ENCODE measurements around the gene PSKH1. TPM values are rescaled to one million over a fixed set of nuclear protein-coding genes. Genes with fewer than 3 reads are reported as not detected.
A peak's percentile ranks its signal among the peaks of the same experiment; 100 is the strongest.

The PSKH1 gene
- polyA plus RNA-seq (ENCODE audit: insufficient read length in 12 of 12): 10 to 100 TPM in 11 of 12 donors, not detected in 1; 15.6 to 32.5 (median 21.0) TPM
- long read RNA-seq, donor 1, transcript PSKH1-202 (2 exons, 1,509 nt): major isoform, 5 of 11 reads
- long read RNA-seq, donor 1, partial matches to known transcripts: 5 of 11 reads
- long read RNA-seq, donor 1, other reads (novel, unspliced or antisense): 0 of 11 reads
- long read RNA-seq, donor 2, partial matches to known transcripts: 0 of 5 reads
- long read RNA-seq, donor 2, other reads (novel, unspliced or antisense): 0 of 5 reads
- long read RNA-seq, donor 3, transcript PSKH1-201 (3 exons, 3,481 nt): major isoform, 5 of 7 reads
- long read RNA-seq, donor 3, partial matches to known transcripts: 0 of 7 reads
- long read RNA-seq, donor 3, other reads (novel, unspliced or antisense): 0 of 7 reads
- long read RNA-seq, donor 4, partial matches to known transcripts: 0 of 6 reads
- long read RNA-seq, donor 4, other reads (novel, unspliced or antisense): 0 of 6 reads
- long read RNA-seq, donor 5, transcript PSKH1-201 (3 exons, 3,481 nt): major isoform, 12 of 14 reads
- long read RNA-seq, donor 5, partial matches to known transcripts: 0 of 14 reads
- long read RNA-seq, donor 5, other reads (novel, unspliced or antisense): 0 of 14 reads
- long read RNA-seq, donor 6, partial matches to known transcripts: 0 of 4 reads
- long read RNA-seq, donor 6, other reads (novel, unspliced or antisense): 0 of 4 reads
- long read RNA-seq, donor 7, partial matches to known transcripts: 0 of 6 reads
- long read RNA-seq, donor 7, other reads (novel, unspliced or antisense): 0 of 6 reads
- long read RNA-seq, donor 8, transcript PSKH1-202 (2 exons, 1,509 nt): major isoform, 6 of 11 reads
- long read RNA-seq, donor 8, transcript PSKH1-201 (3 exons, 3,481 nt): minor isoform, 5 of 11 reads
- long read RNA-seq, donor 8, partial matches to known transcripts: 0 of 11 reads
- long read RNA-seq, donor 8, other reads (novel, unspliced or antisense): 0 of 11 reads
- long read RNA-seq, donor 9, partial matches to known transcripts: 0 of 6 reads
- long read RNA-seq, donor 9, other reads (novel, unspliced or antisense): 0 of 6 reads
- long read RNA-seq, donor 10, transcript PSKH1-201 (3 exons, 3,481 nt): major isoform, 5 of 7 reads
- long read RNA-seq, donor 10, partial matches to known transcripts: 0 of 7 reads
- long read RNA-seq, donor 10, other reads (novel, unspliced or antisense): 0 of 7 reads
- long read RNA-seq, donor 11, partial matches to known transcripts: 19 of 72 reads
- long read RNA-seq, donor 11, other reads (novel, unspliced or antisense): 48 of 72 reads

DNA sequence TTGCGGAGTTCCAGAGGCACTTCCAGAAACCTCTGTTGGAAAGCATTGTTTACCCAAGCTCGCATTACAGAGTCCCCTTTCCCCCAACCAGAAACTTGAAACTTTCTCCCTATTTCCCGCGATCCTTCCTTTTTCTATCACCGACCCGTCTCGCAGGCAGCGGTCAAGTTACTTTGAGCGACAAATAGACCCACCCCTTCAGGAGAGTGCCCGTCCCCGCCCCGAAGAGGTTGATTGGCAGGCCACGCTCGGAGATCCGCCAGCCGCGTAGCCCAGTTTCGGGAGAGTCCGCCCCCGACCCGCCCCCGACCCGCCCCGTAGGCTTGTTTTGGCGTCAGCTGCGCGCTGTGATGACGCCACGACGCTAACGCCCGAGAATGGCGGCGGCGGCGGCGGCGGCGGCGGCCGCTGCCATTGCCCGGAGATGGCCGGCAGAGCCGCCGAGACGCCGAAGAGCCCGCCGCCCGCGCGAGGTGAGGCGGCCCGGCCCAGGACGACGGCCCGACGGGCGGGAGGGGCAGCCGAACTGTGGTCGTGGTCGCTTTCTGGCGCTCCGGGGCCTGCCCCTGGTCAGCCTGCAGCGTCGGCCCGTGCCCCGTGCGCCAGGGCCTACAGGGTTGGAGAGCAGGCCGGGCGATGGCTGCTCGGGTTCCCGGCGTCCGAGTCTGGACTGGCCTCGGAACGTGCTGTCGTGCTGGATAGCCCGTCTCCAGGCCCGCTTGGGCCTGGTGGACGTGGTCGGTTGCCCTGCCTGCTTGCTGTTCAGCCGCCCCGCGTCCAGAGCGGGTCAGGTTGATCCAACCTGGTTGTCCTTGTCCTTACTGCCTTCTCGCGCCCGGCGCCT is at the start of gene PSKH1:
Gene PSKH1, plus strand, starts transcription at position 356 of the 844 bp plus-strand sequence. CDS start 15,496 bp downstream, outside the sequence.
- peak; percentile 95 for DNase-seq

DNA sequence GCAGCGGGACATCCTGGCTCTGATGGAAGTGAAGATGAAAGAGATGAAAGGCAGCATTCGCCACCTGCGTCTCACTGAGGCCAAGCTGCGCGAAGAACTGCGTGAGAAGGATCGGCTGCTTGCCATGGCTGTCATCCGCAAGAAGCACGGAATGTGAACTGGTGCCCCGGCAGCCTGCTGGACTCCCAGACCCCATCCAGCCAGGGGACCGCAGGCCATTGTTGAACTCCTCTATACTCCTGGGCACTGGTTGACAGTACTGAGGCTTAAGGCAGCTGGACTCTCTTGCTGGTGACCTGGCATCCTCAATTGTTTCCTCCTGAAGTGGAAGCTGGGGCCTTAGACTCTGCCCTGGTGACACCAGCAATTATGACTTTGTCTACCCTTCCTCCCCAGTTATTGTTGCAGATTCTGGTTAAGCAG is 49.7 kb upstream of the PSKH1 start:
- DNase-seq: no peak

DNA sequence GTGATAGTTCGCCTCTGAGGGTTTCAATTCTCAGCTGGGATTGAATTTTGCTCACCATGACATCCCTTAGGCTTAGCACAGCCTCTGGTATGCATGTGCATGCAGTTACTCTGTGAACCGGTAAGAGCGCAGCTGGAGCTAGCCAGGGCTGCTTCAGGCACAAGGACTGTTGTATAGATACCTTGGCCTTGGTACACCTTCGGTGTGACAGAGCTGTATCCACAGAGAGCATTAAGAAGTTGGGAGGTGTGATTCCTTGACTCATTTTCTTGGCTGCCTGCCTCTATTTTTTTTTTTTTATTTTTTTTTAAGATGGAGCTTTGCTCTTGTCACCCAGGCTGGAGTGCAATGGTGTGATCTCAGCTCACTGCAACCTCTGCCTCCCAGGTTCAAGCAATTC is 48.6 kb upstream of the PSKH1 start:
- DNase-seq: no peak

DNA sequence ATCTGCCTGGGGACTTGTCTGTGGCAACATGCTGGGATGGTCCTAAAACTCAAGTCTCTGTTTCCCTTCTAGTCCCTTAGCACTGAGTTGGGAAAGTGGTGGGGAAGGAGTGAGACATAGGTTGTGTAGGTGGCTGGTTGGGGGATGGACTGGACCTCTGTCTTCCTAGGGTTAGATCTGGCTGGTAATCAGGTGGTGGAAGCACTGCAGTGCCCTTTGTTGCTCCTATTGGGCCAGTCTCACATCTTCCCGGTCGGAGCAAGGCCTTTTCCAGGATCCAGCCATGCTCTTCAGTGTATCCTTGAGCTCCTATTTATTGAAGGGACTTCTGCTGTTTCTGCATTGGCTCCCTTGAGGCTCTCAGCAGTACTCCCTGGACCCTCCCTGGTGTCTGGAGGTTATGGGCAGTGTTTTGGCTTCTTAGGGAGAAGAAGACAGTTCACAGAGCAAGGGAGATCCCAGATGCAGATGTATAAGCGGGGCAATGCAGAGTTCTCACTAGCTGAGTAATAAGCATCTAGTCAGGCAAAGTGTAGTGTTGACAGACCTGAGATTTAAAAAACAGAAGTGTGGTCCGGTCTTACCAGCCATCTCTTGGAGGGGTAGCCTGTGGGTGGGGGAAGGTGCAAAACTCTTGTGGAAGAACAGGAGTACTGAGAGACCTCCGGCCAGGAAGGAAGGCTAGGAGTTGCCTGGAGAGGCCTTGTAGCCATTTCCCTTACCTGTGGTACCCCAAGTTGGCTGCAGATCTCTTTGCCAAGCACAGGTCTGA is 47.6 kb upstream of the PSKH1 start:
- no peak for DNase-seq

DNA sequence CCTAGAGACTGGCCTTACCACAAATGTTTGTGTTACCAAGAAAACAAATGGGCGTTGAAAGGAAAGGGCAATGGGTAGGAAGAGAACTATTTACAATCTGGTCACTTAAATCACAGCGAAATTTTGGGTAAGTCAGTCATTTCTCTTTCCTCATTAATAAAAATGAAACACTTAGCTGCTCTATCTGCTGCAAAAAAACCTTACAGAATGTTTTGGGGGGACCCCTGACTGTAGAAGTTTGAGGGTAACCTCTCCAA is 47.1 kb upstream of the PSKH1 start:
- DNase-seq: no peak

DNA sequence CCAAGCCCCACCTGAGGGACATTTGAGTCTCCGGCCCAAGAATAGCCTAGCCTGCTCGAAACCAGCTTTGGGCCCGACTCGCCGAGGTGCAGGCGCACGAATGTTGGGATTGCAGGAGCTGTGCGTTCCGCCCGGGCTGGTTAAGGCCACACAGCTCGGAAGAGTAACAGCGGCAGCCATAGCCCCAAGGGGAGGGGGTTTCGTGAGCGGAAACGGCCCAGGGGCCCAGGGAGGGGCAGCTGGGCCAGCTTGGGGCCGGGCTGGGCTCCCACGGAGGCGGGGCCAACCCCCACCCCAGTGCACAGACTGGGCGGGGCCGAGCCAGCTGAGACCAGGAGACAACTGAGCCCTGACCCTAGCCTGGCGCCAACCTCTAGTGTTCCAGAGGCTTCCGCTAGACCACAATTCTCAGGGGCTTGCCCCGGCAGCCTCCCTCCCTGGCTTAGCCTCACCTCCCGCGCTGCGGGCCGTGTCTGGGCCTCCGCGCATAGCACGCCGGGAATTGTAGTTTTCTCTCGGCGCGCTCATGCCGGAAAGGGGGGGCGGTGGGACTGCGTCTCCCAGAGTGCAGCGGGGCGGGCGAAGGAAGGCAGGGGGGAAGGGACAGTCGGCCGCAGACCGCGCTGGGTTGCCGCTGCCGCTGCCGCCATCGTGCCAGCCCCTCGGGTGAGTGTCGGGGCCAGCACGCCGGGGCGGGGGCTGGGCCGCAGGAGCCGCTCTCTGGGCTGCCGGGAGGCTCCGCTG is 46.6 kb upstream of the PSKH1 start, which contains the start of gene NUTF2:
Gene NUTF2, plus strand, starts transcription at position 614 of the 744 bp plus-strand sequence. CDS start 18,198 bp downstream, outside the sequence.
- peak; percentile 97 for DNase-seq

DNA sequence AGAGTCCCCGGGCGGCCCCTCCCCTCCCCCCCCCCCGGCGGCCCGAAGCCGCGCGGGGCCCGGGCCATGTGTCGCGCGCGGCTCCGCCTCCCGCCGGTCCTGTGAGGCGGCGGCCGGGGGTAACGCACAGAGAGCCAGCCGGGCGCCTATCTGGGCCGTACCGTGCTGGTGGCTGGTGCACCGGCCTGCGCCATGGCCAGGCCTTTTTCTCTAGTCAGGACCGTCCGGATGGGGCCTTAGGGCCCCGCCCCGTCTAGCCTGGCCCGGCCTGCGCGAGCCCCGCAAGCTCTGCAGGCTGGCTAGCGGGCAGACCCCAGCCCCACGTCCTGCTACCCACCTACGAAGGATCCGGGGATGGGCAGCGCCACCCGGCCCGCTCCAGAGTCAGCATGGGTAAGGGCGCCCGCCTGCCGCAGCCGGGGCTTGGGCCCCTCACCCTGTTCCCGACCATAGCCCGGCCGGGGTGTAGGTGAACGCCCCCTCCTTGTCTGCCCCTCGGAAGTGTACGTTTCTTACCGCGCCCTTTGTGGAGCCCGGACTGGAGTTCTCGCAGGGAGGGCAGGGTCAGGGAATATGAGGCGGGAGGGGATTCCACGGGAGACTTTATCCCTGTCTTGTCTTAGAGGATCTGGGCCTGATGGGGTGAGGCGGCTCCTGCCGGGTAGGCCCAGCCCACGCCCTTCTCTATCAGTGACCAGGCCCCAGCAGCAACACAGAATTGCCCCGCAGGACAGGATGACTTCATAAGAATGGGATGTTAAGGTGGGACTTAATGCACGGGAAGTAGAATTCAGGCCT is 45.8 kb upstream of the PSKH1 start, which contains the start of gene CENPT:
Gene CENPT, minus strand, starts transcription at position 630 of the 798 bp plus-strand sequence. CDS start 13,834 bp downstream, outside the sequence.
- DNase-seq: no peak

DNA sequence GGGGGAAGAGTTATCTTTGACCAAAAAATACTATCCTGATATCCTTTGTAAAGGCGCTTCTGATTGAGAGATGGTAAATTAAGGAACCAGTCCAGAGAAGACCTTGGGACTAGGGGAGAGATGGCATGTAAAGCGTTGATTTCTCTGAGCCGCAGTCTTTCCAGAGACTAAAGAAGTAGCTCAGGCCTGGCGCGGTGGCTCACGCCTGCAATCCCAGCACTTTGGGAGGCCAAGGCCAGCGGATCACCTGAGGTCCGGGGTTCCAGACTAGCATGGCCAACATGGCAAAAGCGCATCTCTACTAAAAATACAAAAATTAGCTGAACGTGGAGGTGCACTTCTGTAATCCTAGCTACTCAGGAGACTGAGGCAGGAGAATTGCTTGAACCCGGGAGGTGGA is 44.9 kb upstream of the PSKH1 start:
- DNase-seq: no peak

DNA sequence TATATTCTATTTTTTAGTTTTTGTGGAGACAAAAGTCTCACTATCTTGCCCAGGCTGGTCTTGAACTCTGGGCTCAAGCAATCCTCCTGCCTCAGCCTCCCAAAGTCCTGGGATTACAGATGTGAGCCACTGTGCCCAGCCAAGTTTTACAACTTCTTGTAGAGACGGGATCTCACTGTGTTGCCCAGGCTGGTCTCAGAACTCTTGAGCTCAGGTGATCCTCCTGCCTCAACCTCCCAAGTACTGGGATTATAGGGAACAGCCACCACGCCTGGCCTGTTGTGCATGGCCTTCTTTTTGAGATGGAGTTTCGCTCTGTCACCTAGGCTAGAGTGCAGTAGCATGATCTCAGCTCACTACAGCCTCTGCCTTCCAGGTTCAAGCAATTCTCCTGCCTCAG is 39.4 kb upstream of the PSKH1 start:
- DNase-seq: no peak

DNA sequence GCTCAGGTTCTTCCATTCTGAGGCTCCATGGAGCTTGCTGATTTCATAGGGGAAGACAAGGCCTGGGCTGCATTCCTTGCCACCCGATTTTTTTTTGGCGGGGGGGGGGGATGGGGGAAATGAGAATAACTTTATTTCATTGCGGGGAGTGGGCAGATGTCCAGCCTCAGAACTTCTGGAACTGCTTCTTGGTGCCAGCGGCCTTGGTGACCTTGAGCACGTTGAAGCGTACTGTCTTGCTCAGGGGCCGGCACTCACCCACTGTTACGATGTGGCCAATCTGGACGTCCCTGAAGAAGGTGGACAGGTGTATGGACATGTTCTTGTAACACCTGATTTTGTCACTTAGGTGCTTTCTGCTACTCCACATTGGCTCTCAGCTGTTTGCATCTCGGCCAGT is 37.3 kb upstream of the PSKH1 start:
- DNase-seq: no peak

DNA sequence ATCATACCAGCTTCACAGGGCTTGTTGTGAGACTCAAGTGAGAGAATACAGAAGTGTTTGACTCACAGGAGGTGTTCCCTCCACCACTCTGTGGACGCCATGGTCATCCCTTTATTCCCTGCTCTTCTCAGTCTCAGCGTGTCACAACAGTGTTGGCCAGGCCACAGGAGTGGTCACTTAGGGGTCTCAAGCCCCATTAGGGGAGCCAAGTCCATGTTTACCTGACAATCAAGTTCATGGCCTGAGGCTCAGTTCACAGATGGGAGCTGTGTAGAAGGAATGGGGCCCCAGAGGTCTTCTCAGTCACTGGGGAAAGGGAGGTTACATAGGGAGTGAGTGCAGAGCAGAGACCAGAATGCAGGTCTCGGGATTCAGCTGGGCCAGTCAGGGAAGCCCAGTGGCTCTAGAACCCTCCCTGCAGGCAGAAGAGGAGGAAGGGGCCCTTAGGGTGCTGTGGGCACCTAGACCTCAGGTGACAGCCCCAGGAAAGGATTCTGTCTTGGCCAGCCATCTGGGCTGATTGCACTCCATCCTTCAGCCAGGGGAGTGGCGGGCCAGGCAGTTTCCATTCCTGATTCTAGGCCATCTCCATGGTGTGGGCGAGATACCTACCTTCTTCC is 36.0 kb upstream of the PSKH1 start:
- DNase-seq: no peak

DNA sequence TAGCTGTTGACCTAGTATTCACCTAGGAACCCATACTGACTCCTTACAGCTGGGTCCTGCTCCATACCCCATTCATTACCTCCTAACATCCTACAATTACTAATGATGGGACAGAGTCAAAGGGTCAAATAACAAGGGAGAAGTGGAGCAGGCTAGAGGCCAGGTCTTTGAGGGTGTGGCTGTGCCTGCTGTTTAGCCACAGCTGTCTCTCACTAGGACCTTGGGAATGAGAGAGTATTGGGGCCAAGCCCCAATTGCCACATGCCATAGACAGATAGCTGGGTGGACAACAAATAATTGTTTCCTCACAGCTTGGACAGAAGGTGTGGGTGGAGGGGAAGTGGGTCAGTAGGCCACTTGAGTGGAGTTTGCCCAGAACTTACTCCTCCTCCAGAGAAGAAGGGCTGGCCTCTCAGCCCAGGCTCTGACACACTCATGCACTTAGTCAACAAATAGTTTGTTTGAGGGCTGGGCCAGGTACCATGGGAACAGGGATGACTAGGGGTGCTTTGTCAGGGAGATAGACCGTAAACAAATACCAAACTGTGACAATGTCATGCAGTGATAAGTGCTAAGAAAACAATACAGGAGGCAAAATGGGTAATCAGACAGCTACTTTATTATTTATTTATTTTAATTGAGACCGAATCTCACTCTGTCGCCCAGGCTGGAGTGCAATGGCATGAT is 35.4 kb upstream of the PSKH1 start:
- no peak for DNase-seq

DNA sequence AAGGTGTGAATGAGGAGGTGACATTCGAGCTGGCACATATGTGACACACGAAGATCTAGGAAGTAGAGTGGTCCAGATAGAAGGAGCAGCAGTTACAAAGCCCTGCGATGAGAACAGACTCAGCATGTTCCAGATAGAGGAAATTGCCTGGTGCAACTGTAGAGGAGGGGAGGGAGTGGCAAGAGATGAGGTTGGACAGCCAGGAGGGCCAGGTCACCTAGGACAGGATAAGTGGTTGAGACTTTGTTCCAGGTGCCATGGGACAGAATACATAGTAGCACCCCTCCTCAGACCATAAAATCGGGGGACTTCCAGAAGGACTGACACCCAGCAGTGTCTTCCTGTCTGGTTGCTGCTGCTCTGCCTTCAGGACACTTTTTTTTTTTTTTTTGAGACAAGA is 34.6 kb upstream of the PSKH1 start:
- DNase-seq: no peak

DNA sequence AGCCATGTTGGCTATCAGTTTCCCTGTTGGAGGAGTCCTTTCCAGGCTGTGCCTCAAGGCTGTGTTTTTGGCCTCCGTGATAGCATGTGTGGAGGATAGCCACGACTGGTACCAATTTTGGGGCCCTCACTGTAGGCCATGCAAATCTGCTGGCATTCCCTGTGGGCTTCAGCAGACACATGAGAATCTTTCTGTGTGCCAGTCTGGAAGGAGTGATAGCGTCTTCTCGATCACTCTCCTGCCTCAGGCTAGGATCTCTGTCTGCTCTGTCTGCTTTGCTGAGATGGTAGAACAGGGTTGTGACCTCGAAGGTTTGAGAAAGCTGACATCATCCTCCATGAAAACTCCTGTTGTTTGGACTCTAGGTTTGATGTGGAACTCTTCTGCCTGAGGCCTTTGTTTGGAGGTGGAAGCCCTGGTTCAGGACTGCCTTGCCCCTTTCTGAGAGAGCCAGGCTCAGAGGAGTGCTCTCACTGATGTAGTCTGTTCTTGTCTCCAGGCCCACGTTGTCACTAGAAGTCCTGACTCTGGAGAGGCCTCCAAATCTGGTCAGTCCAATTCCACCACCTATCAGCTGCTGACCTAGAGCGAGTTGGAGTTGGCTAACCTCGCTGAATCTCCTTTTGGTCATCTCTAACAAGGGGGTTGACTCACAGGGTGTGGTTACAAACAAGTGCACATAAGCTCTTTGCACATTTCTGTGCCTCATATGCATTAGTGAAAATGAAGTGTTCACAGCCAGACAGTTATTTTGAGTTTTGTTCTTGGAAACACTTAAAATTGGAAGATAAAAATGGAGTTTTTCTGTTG is 32.3 kb upstream of the PSKH1 start:
- no peak for DNase-seq

DNA sequence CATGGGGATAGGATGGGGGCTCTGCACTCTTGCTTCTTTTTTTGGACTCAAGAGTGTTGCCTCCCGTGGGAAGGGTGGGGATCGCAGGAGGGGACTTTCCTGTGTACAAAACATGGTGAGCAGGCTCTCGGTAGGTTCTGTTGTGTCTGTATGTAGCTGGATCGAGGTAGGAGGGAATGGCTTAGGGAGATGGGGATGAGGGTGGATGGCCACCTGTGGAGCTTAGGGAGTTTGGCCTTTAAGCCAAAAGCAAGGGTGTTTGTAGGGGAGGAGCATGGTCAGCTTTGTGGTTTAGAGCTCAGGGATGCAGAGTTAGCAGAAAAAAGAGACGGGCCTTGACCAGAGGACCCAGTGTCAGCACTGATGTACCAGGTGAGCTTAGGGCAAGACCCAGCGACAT is 31.2 kb upstream of the PSKH1 start:
- DNase-seq: no peak

Measured in muscle of arm (tissue), 14 donors.